K562 (cell line): ENCODE results near the gene ZNF727. TPM values are rescaled to one million over a fixed set of nuclear protein-coding genes. Genes with fewer than 3 reads are reported as not detected.

Experiments
- ATAC-seq: fragments of 200-7000 bp; cut with Tn5 transposase; 3 replicates; pipeline ENCODE4 v1.9.1; 2020; ENCODE audit warnings: moderate library complexity
- BruUV-seq: library from RNA; stranded (reverse); fragments of 400-500 nt; replicated peaks from 2 replicates; lab custom pipeline; 2021; lab: Mats Ljungman, UMichigan
- CTCF ChIA-PET: fragments of 300-600 bp; formaldehyde crosslinking; extraction: SDS; loops from one replicate; lab custom pipeline; 2021; ENCODE audit warnings: low intra/inter-chr PET ratio; lab: Yijun Ruan, JAX
- POLR2A ChIA-PET: fragments of 300-600, 350-650 bp; sonication (Branson Sonifier 250); formaldehyde crosslinking; extraction: SDS; loops from one replicate; lab custom pipeline; 2021; ENCODE audit warnings: antibody characterized with exemption, inconsistent platforms; lab: Yijun Ruan, JAX
- DNase-seq, 4 experiments: peaks; one replicate each; pipeline versions ENCODE4 v3.0.0 to v3.0.0-alpha.2; 2011 to 2018; ENCODE audit warnings: low spot score in 3 of 4, mixed read lengths in 3 of 4; ENCODE audit errors: extremely low read depth in 1 of 4
- FAIRE-seq: peaks from 2 replicates; lab custom pipeline; 2011; peaks lifted over from hg19 to GRCh38; lab: Jason Lieb, UNC
- H2AFZ ChIP-seq: 2 replicates; pipeline ENCODE4 v1.6.0; 2011; ENCODE audit warnings: low read depth, low read length, control low read depth, inconsistent platforms
- H3K27ac ChIP-seq: fragments of 200-600 bp; 3 replicates; pipeline ENCODE4 v1.8.0; 2011; ENCODE audit warnings: low read depth, mild to moderate bottlenecking, control low read depth, inconsistent platforms, low read length, moderate library complexity, mixed read lengths; ENCODE audit errors: extremely low read depth
- H3K27me3 ChIP-seq, 2 experiments: fragments of 300-600 bp in 1 of 2; 2 replicates in 1 of 2; 3 replicates in 1 of 2; pipeline versions ENCODE4 v1.6.0 to v1.8.0; 2011; ENCODE audit warnings: inconsistent platforms in 2 of 2, low read length in 2 of 2, mild to moderate bottlenecking in 1 of 2, mixed read lengths in 1 of 2, moderate library complexity in 1 of 2; ENCODE audit not compliant: control insufficient read depth in 2 of 2, insufficient read depth in 2 of 2
- H3K36me3 ChIP-seq: fragments of 300-600 bp; 3 replicates; pipeline ENCODE4 v1.8.0; 2011; ENCODE audit warnings: mild to moderate bottlenecking, low read length, inconsistent platforms; ENCODE audit not compliant: control insufficient read depth, insufficient read depth
- H3K4me1 ChIP-seq, 2 experiments: fragments of 200-600 bp in 1 of 2; replicated peaks in 1 of 2; 2 replicates in 1 of 2; 3 replicates in 1 of 2; pipeline versions ENCODE4 v1.5.1 to v1.8.0; 2011; ENCODE audit warnings: inconsistent platforms in 2 of 2, low read length in 2 of 2, mild to moderate bottlenecking in 1 of 2, mixed read lengths in 1 of 2, moderate library complexity in 1 of 2; ENCODE audit not compliant: control insufficient read depth in 2 of 2, insufficient read depth in 2 of 2
- H3K4me2 ChIP-seq: 2 replicates; pipeline ENCODE4 v1.6.1; 2011; ENCODE audit warnings: low read length, control low read depth, inconsistent platforms, mixed read lengths; ENCODE audit not compliant: insufficient read depth
- H3K4me3 ChIP-seq: fragments of 200-600 bp; sonication (generic), shearing (Covaris generic); 2 replicates; pipeline ENCODE4 v1.5.1; 2016; ENCODE audit warnings: control low read depth, inconsistent platforms
- H3K79me2 ChIP-seq: fragments of 200-600 bp; 3 replicates; pipeline ENCODE4 v1.8.0; 2011; ENCODE audit warnings: low read length, inconsistent platforms; ENCODE audit not compliant: control insufficient read depth, insufficient read depth
- H3K9ac ChIP-seq, 2 experiments: 2 replicates each; pipeline versions ENCODE4 v1.6.0 to v1.6.1; 2011; ENCODE audit warnings: low read depth in 2 of 2, low read length in 2 of 2, control low read depth in 1 of 2, inconsistent platforms in 1 of 2, mild to moderate bottlenecking in 1 of 2, mixed read lengths in 1 of 2; ENCODE audit not compliant: insufficient read depth in 1 of 2
- H3K9me1 ChIP-seq: one replicate; pipeline ENCODE4 v1.6.0; 2011; ENCODE audit warnings: inconsistent platforms, mild to moderate bottlenecking, low read length, moderate library complexity; ENCODE audit not compliant: control insufficient read depth, insufficient read depth
- H3K9me3 ChIP-seq: replicated peaks from 2 replicates; pipeline ENCODE4 v1.5.1; 2011; ENCODE audit warnings: low read depth, low read length, inconsistent platforms; ENCODE audit not compliant: control insufficient read depth, insufficient read depth
- H4K20me1 ChIP-seq: replicated peaks from 2 replicates; pipeline ENCODE4 v1.6.1; 2011; ENCODE audit warnings: low read length, inconsistent platforms, mixed read lengths; ENCODE audit not compliant: control insufficient read depth, insufficient read depth
- CCAR2 ChIP-seq: fragments of 200-400 bp; formaldehyde crosslinking; IDR thresholded peaks from 2 replicates; pipeline ENCODE4 v1.6.1; 2017; ENCODE audit warnings: mild to moderate bottlenecking, low read depth, low read length
- MCM5 ChIP-seq: fragments of 450-650 bp; IDR thresholded peaks from 2 replicates; pipeline ENCODE4 v1.6.1; 2016; ENCODE audit warnings: low read depth
- NEUROD1 ChIP-seq: fragments of 150-350 bp; IDR thresholded peaks from 2 replicates; pipeline ENCODE4 v1.6.1; 2014; ENCODE audit warnings: borderline replicate concordance, low read length, low read depth; ENCODE audit not compliant: partially characterized antibody
- NFE2 ChIP-seq: IDR thresholded peaks from 2 replicates; pipeline ENCODE4 v1.6.1; 2014; ENCODE audit warnings: antibody characterized with exemption, low read depth
- XRCC5 ChIP-seq: fragments of 200-400 bp; formaldehyde crosslinking; IDR thresholded peaks from 2 replicates; pipeline ENCODE4 v1.6.1; 2017; ENCODE audit warnings: low read depth, mild to moderate bottlenecking, low read length
- ZNF124 ChIP-seq: sonication (generic); formaldehyde crosslinking; IDR thresholded peaks from 2 replicates; pipeline ENCODE4 v1.8.1; 2022; ENCODE audit warnings: missing genetic modification reagents
- ZNF263 ChIP-seq: sonication (generic); formaldehyde crosslinking; IDR thresholded peaks from 2 replicates; pipeline ENCODE4 v1.8.0; 2022; ENCODE audit warnings: mild to moderate bottlenecking, missing genetic modification reagents, borderline replicate concordance
- ZNF41 ChIP-seq: fragments of 250-450 bp; sonication (Bioruptor Pico); conservative IDR thresholded peaks from 2 replicates; pipeline ENCODE4 v1.4.0; 2020; ENCODE audit warnings: mild to moderate bottlenecking
- ZNF696 ChIP-seq: fragments of 250-450 bp; sonication (Bioruptor Pico); conservative IDR thresholded peaks from 2 replicates; pipeline ENCODE4 v1.4.0; 2020; ENCODE audit warnings: mild to moderate bottlenecking, moderate library complexity
- ZNF77 ChIP-seq: fragments of 250-450 bp; sonication (Bioruptor Pico); IDR thresholded peaks from 2 replicates; pipeline ENCODE4 v1.5.0; 2020
- WGBS: fragments of 100-300 bp; shearing (Covaris generic); methylation state at CpG from one replicate; pipeline ENCODE4 v1.1.6; 2016; ENCODE audit warnings: low coverage, mixed read lengths; ENCODE audit not compliant: insufficient coverage; ENCODE audit errors: missing lambda C conversion rate; 5-methylcytosine and 5-hydroxymethylcytosine counted together
- in situ Hi-C: fragments of 300-500 bp; cut with MboI; formaldehyde crosslinking; loops from 4 replicates; pipeline ENCODE4 v1.15.0; 2018; ENCODE audit warnings: inconsistent platforms, mixed read lengths
- intact Hi-C: fragments of 100-400 bp; cut with micrococcal nuclease; formaldehyde crosslinking; loops from 2 replicates; pipeline ENCODE4 v1.14.2; 2022
- polyA plus RNA-seq, 8 experiments: library from polyadenylated mRNA; depleted of rRNA in 4 of 8; stranded (reverse) in 5 of 8; unstranded in 3 of 8; fragments of >200 nt; fragmentation: Nextera tagmentation in 2 of 8; fragmentation: Illumina TruSeq in 1 of 8; extraction: Ambion mirVana in 2 of 8; extraction: Trizol in 1 of 8; gene quantifications; 2 replicates each; pipeline versions ENCODE4 v1.2.1 to v1.2.3, GENCODE V29; 2011 to 2014; ENCODE audit warnings: inconsistent platforms in 1 of 8, missing spikeins in 1 of 8
- total RNA-seq, 7 experiments: library from RNA; depleted of rRNA in 6 of 7; stranded (reverse); fragments of >200 nt in 6 of 7; fragmentation: Illumina TruSeq in 2 of 7; extraction: Trizol in 2 of 7; gene quantifications; 2 replicates each; pipeline versions ENCODE4 v1.2.1 to v1.2.3, GENCODE V29; 2011 to 2021; ENCODE audit warnings: low replicate concordance in 1 of 7
- TF ChIP-seq, protein P1 (sequence below): fragments of 250-450 bp; sonication (Bioruptor Pico); IDR thresholded peaks from 2 replicates; pipeline ENCODE4 v1.8.0; 2021; ENCODE audit warnings: borderline replicate concordance, mild to moderate bottlenecking, moderate library complexity; ENCODE audit not compliant: poor library complexity, severe bottlenecking
- TF ChIP-seq, protein P2 (sequence below): IDR thresholded peaks from 2 replicates; pipeline ENCODE4 v1.6.1; 2012; ENCODE audit warnings: low read depth, low read length, improper control_type of control experiment, borderline replicate concordance
- TF ChIP-seq, protein P3 (sequence below): fragments of 450-650 bp; IDR thresholded peaks from 2 replicates; pipeline ENCODE4 v1.6.1; 2016

Gene ZNF727
- total and polyA plus RNA-seq, 9 of the 15 experiments (the other 6 are each of a cell fraction or from before 2014, with no cell fraction given) = not detected

DNA sequence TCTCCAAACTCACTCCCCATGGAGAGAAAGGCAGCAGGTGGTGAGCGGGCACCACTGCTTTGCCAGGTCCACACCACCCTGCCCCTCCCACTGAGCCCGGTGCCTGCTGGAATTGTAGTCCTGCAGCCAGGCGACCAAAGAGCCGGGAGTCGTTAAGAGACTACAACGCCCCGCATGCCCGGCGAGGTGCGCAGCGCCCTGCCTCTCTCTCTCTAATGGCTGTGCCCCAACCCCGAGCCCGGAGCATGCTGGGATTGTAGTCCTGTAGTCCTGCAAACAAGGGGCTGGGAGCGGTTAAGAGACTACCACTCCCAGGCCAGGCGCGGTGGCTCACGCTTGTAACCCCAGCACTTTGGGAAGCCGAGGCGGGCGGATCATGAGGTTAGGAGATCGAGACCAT lies 8.1 kb upstream of the ZNF727 start:
- no peak for FAIRE-seq
- ChIA-PET POLR2A (no interaction called here), CTCF (no interaction called here)
- Histone ChIP-seq H3K4me2 (no peak overlapping the region), H3K9me1 (no peaks in the 10 kb centered on the region), H3K4me3 (no peak overlapping the region), H3K27me3 (no peaks in the 10 kb centered on the region), H2AFZ (no peak overlapping the region), H3K27ac (no peak overlapping the region), H3K9me3 (no peaks in the 10 kb centered on the region), H4K20me1 (no peaks in the 10 kb centered on the region), H3K9ac (no peak overlapping the region), H3K36me3 (no peaks in the 10 kb centered on the region), H3K4me1 (no peaks in the 10 kb centered on the region), H3K79me2 (no peaks in the 10 kb centered on the region)
- no peak for DNase-seq
- BruUV-seq = no TSS peak
- in situ Hi-C loops = no loop called here
- ATAC-seq = no peak
- intact Hi-C loops = no loop called here
- no peak for TF ChIP-seq ZNF696
- no peak for TF ChIP-seq ZNF124 (CRISPR knock-in tag)
- no peak for TF ChIP-seq ZNF41 (CRISPR knock-in tag)
- 12% methylated on average over 21 of the region's 21 CpGs for WGBS

DNA sequence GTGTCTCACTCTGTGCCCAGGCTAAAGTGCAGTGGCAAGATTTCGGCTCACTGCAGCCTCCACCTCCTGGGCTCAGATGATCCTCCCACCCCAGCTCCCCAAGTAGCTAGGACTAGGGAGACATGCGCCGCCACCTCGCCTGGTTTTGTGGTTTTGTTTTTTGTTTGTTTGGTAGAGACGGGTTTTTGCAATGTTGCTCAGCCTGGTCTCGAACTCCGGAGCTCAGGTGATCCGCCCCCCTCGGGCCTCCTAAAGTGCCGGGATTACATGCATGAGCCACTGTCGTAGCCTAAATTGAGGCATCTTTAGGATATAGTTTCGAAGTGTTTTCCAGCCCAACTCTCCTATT lies 781 bp downstream of the ZNF727 start:
- Histone ChIP-seq H3K4me1 (no peaks in the 10 kb centered on the region), H3K27me3 (no peaks in the 10 kb centered on the region), H3K4me3 (no peak overlapping the region), H3K79me2 (no peaks in the 10 kb centered on the region), H3K9me3 (no peaks in the 10 kb centered on the region; the same call in 1 of the 2 replicates), H4K20me1 (no peaks in the 10 kb centered on the region), H3K4me2 (no peak overlapping the region), H3K36me3 (no peaks in the 10 kb centered on the region), H3K27ac (no peak overlapping the region), H3K9me1 (no peaks in the 10 kb centered on the region), H3K9ac (no peak overlapping the region), H2AFZ (no peak overlapping the region)
- POLR2A ChIA-PET = no interaction called here
- FAIRE-seq (no peak), ATAC-seq (no peak), DNase-seq (no peak)
- under 1% methylated on average over 12 of the region's 12 CpGs for WGBS
- CTCF ChIA-PET = no interaction called here
- intact Hi-C loops (no loop called here), in situ Hi-C loops (no loop called here)
- no TSS peak for BruUV-seq
- TF ChIP-seq CCAR2 (no peak), XRCC5 (no peak), ZNF263 (CRISPR knock-in tag) (no peak), NEUROD1 (no peak), NFE2 (no peak), ZNF77 (CRISPR knock-in tag) (no peak), MCM5 (no peak)
- TF ChIP-seq, protein P1, sequence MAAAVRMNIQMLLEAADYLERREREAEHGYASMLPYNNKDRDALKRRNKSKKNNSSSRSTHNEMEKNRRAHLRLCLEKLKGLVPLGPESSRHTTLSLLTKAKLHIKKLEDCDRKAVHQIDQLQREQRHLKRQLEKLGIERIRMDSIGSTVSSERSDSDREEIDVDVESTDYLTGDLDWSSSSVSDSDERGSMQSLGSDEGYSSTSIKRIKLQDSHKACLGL (CRISPR knock-in tag) = no peak
- TF ChIP-seq, protein P2, sequence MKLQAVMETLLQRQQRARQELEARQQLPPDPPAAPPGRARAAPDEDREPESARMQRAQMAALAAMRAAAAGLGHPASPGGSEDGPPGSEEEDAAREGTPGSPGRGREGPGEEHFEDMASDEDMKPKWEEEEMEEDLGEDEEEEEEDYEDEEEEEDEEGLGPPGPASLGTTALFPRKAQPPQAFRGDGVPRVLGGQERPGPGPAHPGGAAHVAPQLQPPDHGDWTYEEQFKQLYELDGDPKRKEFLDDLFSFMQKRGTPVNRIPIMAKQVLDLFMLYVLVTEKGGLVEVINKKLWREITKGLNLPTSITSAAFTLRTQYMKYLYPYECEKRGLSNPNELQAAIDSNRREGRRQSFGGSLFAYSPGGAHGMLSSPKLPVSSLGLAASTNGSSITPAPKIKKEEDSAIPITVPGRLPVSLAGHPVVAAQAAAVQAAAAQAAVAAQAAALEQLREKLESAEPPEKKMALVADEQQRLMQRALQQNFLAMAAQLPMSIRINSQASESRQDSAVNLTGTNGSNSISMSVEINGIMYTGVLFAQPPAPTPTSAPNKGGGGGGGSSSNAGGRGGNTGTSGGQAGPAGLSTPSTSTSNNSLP = no peak
- TF ChIP-seq, protein P3, sequence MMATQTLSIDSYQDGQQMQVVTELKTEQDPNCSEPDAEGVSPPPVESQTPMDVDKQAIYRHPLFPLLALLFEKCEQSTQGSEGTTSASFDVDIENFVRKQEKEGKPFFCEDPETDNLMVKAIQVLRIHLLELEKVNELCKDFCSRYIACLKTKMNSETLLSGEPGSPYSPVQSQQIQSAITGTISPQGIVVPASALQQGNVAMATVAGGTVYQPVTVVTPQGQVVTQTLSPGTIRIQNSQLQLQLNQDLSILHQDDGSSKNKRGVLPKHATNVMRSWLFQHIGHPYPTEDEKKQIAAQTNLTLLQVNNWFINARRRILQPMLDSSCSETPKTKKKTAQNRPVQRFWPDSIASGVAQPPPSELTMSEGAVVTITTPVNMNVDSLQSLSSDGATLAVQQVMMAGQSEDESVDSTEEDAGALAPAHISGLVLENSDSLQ = no peak
